Osteoblast (primary cell): ENCODE data around the gene C3orf18. TPM values are rescaled to one million over a fixed set of nuclear protein-coding genes. Genes with fewer than 3 reads are reported as not detected.

Experiments
- DNase-seq: peaks from one replicate; pipeline ENCODE4 v3.0.0; 2011; ENCODE audit warnings: low spot score, mixed read lengths; ENCODE audit not compliant: insufficient read length; ENCODE audit errors: missing footprints
- H2AFZ ChIP-seq: 2 replicates; pipeline ENCODE4 v1.6.0; 2011; ENCODE audit warnings: mild to moderate bottlenecking, low read length
- H3K27ac ChIP-seq: 2 replicates; pipeline ENCODE4 v1.5.1; 2011; ENCODE audit warnings: mild to moderate bottlenecking, low read depth, low read length, moderate library complexity
- H3K27me3 ChIP-seq: 2 replicates; pipeline ENCODE4 v1.6.0; 2012; ENCODE audit warnings: mild to moderate bottlenecking, control low read depth, inconsistent platforms, low read length, moderate library complexity; ENCODE audit not compliant: insufficient read depth
- H3K36me3 ChIP-seq: 2 replicates; pipeline ENCODE4 v1.5.1; 2011; ENCODE audit warnings: mild to moderate bottlenecking, low read length, control low read depth, moderate library complexity; ENCODE audit not compliant: insufficient read depth
- H3K4me1 ChIP-seq: 2 replicates; pipeline ENCODE4 v1.5.1; 2011; ENCODE audit warnings: mild to moderate bottlenecking, low read length, control low read depth, moderate library complexity; ENCODE audit not compliant: insufficient read depth
- H3K4me2 ChIP-seq: 2 replicates; pipeline ENCODE4 v1.6.0; 2011; ENCODE audit warnings: mild to moderate bottlenecking, low read length; ENCODE audit not compliant: insufficient read depth
- H3K4me3 ChIP-seq: fragments of 200-600 bp; sonication (generic); 3 replicates; pipeline ENCODE4 v1.5.1; 2012; ENCODE audit warnings: mild to moderate bottlenecking, low read length, inconsistent platforms; ENCODE audit not compliant: insufficient read depth
- H3K79me2 ChIP-seq: 2 replicates; pipeline ENCODE4 v1.6.0; 2012; ENCODE audit warnings: mild to moderate bottlenecking, low read length, control low read depth, inconsistent platforms; ENCODE audit not compliant: insufficient read depth
- H3K9me3 ChIP-seq: 2 replicates; pipeline ENCODE4 v1.5.1; 2011; ENCODE audit warnings: low read depth, low read length, control low read depth
- H4K20me1 ChIP-seq: 2 replicates; pipeline ENCODE4 v1.6.0; 2012; ENCODE audit warnings: mild to moderate bottlenecking, low read length, control low read depth; ENCODE audit not compliant: insufficient read depth
- CTCF ChIP-seq: IDR thresholded peaks from 2 replicates; pipeline ENCODE4 v1.5.1; 2011; ENCODE audit warnings: mild to moderate bottlenecking, low read depth, low read length, moderate library complexity; ENCODE audit errors: extremely low read depth
- total RNA-seq: library from RNA; depleted of rRNA; stranded (reverse); fragments of >200 nt; gene quantifications from 2 replicates; pipeline ENCODE4 v1.2.3, GENCODE V29; 2012

The C3orf18 gene
- total RNA-seq, 1 donor: 18.8 TPM

- TF ChIP-seq CTCF: no peak
- Histone ChIP-seq H2AFZ (no peak overlapping the region), H4K20me1 (no peaks in the 10 kb centered on the region), H3K79me2 (no peaks in the 10 kb centered on the region), H3K4me2 (no peak overlapping the region), H3K27me3 (no peaks in the 10 kb centered on the region), H3K4me3 (no peak overlapping the region), H3K4me1 (peaks cover 27% of the 10 kb centered on the region), H3K27ac (no peak overlapping the region), H3K36me3 (peaks cover 15% of the 10 kb centered on the region), H3K9me3 (no peaks in the 10 kb centered on the region)
- peak; percentile 49 for DNase-seq
Observed at GRCh38 chr3:50585919-50586762, 18.6 kb upstream of the C3orf18 start.

- H3K27ac ChIP-seq: no peak overlapping the region
- H2AFZ ChIP-seq: no peak overlapping the region
- peaks cover 15% of the 10 kb centered on the region for H3K36me3 ChIP-seq
- no peaks in the 10 kb centered on the region for H3K9me3 ChIP-seq
- H3K4me1 ChIP-seq: peaks cover 20% of the 10 kb centered on the region
- H3K27me3 ChIP-seq: no peaks in the 10 kb centered on the region
- H3K4me3 ChIP-seq: no peak overlapping the region
- H3K4me2 ChIP-seq: no peak overlapping the region
- DNase-seq: peak; percentile 27
- no peaks in the 10 kb centered on the region for H4K20me1 ChIP-seq
- no peaks in the 10 kb centered on the region for H3K79me2 ChIP-seq
- TF ChIP-seq CTCF: no peak
Observed at GRCh38 chr3:50584391-50584790, 16.8 kb upstream of the C3orf18 start.

- peaks cover 15% of the 10 kb centered on the region for H3K36me3 ChIP-seq
- H3K79me2 ChIP-seq: no peaks in the 10 kb centered on the region
- no peak overlapping the region for H3K27ac ChIP-seq
- no peak overlapping the region for H2AFZ ChIP-seq
- H3K27me3 ChIP-seq: no peaks in the 10 kb centered on the region
- peak; percentile 32 for DNase-seq
- no peak overlapping the region for H3K4me3 ChIP-seq
- TF ChIP-seq CTCF: no peak
- H3K9me3 ChIP-seq: no peaks in the 10 kb centered on the region
- H3K4me2 ChIP-seq: no peak overlapping the region
- H3K4me1 ChIP-seq: peaks cover 17% of the 10 kb centered on the region
- no peaks in the 10 kb centered on the region for H4K20me1 ChIP-seq
Observed at GRCh38 chr3:50583897-50584296, 16.4 kb upstream of the C3orf18 start.

- no peak overlapping the region for H2AFZ ChIP-seq
- no peak overlapping the region for H3K4me2 ChIP-seq
- no peak overlapping the region for H3K4me3 ChIP-seq
- peak; percentile 11 for DNase-seq
- H3K4me1 ChIP-seq: peaks cover 2% of the 10 kb centered on the region
- no peaks in the 10 kb centered on the region for H3K79me2 ChIP-seq
- H3K27ac ChIP-seq: no peak overlapping the region
- no peak for TF ChIP-seq CTCF
- H3K27me3 ChIP-seq: no peaks in the 10 kb centered on the region
- no peaks in the 10 kb centered on the region for H4K20me1 ChIP-seq
- H3K9me3 ChIP-seq: no peaks in the 10 kb centered on the region
- H3K36me3 ChIP-seq: peaks cover 26% of the 10 kb centered on the region
Observed at GRCh38 chr3:50582083-50582482, 14.5 kb upstream of the C3orf18 start.
